Esophagus squamous epithelium (tissue), 5 donors: ENCODE results near the gene TMTC2. TPM values are rescaled to one million over a fixed set of nuclear protein-coding genes. Genes with fewer than 3 reads are reported as not detected.

ENCODE experiments used
- DNase-seq: peaks from one replicate; lab custom pipeline; 2025; lab: John Stamatoyannopoulos, UW
- H3K27ac ChIP-seq, 4 donors: fragments of 200-600 bp; sonication (generic); one replicate each; pipeline ENCODE4 v1.5.1; 2016 to 2019; ENCODE audit warnings: mild to moderate bottlenecking in 1 of 4
- H3K27me3 ChIP-seq, 4 donors: fragments of 200-600 bp; sonication (generic); 1 replicate in 3 of 4; 2 replicates in 1 of 4; pipeline versions ENCODE4 v1.5.1 to v1.6.0; 2017 to 2021; ENCODE audit warnings: antibody characterized with exemption in 1 of 4
- H3K36me3 ChIP-seq, 3 donors: fragments of 200-600 bp; sonication (generic); one replicate each; pipeline ENCODE4 v1.5.1; 2016 to 2019
- H3K4me1 ChIP-seq, 3 donors: fragments of 200-600 bp; sonication (generic); one replicate each; pipeline ENCODE4 v1.5.1; 2017 to 2019
- H3K4me3 ChIP-seq, 4 donors: fragments of 200-600 bp; sonication (generic); 1 replicate in 3 of 4; 2 replicates in 1 of 4; pipeline ENCODE4 v1.5.1; 2016 to 2019; ENCODE audit warnings: mild to moderate bottlenecking in 2 of 4, moderate library complexity in 1 of 4
- H3K9me3 ChIP-seq, 3 donors: fragments of 200-600 bp; sonication (generic); one replicate each; pipeline ENCODE4 v1.5.1; 2016 to 2019
- CTCF ChIP-seq, 6 experiments: fragments of 450-650 bp in 4 of 6; fragments of 200-600 bp in 2 of 6; sonication (generic) in 2 of 6; IDR thresholded peaks; one replicate each; pipeline ENCODE4 v1.5.1; 2016 to 2019; ENCODE audit warnings: antibody characterized with exemption in 6 of 6, mild to moderate bottlenecking in 4 of 6, moderate library complexity in 4 of 6
- POLR2A ChIP-seq, 4 donors: fragments of 450-650 bp; IDR thresholded peaks; one replicate each; pipeline ENCODE4 v1.6.1; 2017; ENCODE audit warnings: antibody characterized with exemption in 4 of 4, mild to moderate bottlenecking in 4 of 4, moderate library complexity in 3 of 4
- WGBS, 2 donors: methylation state at CpG; one replicate each; pipeline ENCODE4 v1.1.5; 2018; 5-methylcytosine and 5-hydroxymethylcytosine counted together
- intact Hi-C: fragments of 100-400 bp; cut with DNase I; formaldehyde crosslinking; loops from one replicate; pipeline ENCODE4 v1.15.0; 2022
- total RNA-seq, 4 donors: library from RNA; depleted of rRNA; stranded (reverse); fragments of >200 nt; gene quantifications; one replicate each; pipeline ENCODE4 v1.1.0, GENCODE V29; 2016
- donor health status: DM: yes; HTN: yes; CAD: no.

Gene TMTC2
- total RNA-seq, 4 donors from 2014 or later = 18.3 to 27.0 (median 21.8) TPM

DNA sequence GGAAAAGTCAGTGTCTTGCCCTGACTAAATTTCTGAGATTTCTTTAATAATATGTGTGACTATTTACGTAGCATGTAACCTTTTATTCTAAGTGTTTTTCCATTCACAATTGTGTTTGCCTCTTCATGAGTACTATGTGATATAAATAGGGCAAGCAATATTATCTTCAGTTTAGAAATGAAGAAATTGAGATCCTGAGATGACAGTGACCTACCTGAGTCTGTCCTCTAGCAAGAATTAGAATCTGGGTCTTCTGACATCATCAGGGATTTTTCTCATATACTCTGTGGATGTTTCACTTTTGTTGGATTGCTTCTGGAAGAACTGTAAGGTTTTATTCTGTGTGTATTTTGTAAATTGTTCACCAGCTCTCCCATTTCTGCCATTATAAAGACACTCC is 35.0 kb downstream of the TMTC2 start:
- H3K27me3 ChIP-seq = no peaks in the 10 kb centered on the region
- H3K9me3 ChIP-seq = no peaks in the 10 kb centered on the region
- 76 to 93% methylated on average over 1 of the region's 1 CpG for WGBS, 2 donors
- no peaks in the 10 kb centered on the region for H3K4me1 ChIP-seq
- no peak overlapping the region for H3K27ac ChIP-seq
- peaks cover 0 to 12% (median 0%) of the 10 kb centered on the region in 3 donors for H3K36me3 ChIP-seq
- no peak overlapping the region for H3K4me3 ChIP-seq
- DNase-seq = no peak
- intact Hi-C loops = no loop called here
- no peak for TF ChIP-seq CTCF (IDR thresholded peaks at IDR 0.05)
- TF ChIP-seq POLR2A (IDR thresholded peaks at IDR 0.05) = no peak

- intact Hi-C loops = no loop called here
- Histone ChIP-seq H3K27me3 (no peaks in the 10 kb centered on the region), H3K9me3 (no peaks in the 10 kb centered on the region), H3K27ac (no peak overlapping the region), H3K36me3 (peaks cover 0 to 10% (median 0%) of the 10 kb centered on the region in 3 donors), H3K4me3 (no peak overlapping the region), H3K4me1 (no peaks in the 10 kb centered on the region)
- TF ChIP-seq POLR2A (IDR thresholded peaks at IDR 0.05) (no peak), CTCF (IDR thresholded peaks at IDR 0.05) (no peak)
- 82 to 85% methylated on average over 4 of the region's 4 CpGs for WGBS, 2 donors
- DNase-seq = no peak
Measured at GRCh38 chr12:82723093-82723492, 36.4 kb downstream of the TMTC2 start.

- H3K4me3 ChIP-seq = no peak overlapping the region
- no peak overlapping the region for H3K27ac ChIP-seq
- peaks cover 0 to 4% (median 0%) of the 10 kb centered on the region in 3 donors for H3K9me3 ChIP-seq
- no peaks in the 10 kb centered on the region for H3K4me1 ChIP-seq
- H3K27me3 ChIP-seq = no peaks in the 10 kb centered on the region
- TF ChIP-seq POLR2A (IDR thresholded peaks at IDR 0.05) (no peak), CTCF (IDR thresholded peaks at IDR 0.05) (no peak)
- intact Hi-C loops = no loop called here
- WGBS, 2 donors = 79 to 81% methylated on average over 2 of the region's 2 CpGs
- peaks cover 0 to 18% (median 0%) of the 10 kb centered on the region in 3 donors for H3K36me3 ChIP-seq
- DNase-seq = no peak
Measured at GRCh38 chr12:82723891-82724290, 37.2 kb downstream of the TMTC2 start.

DNA sequence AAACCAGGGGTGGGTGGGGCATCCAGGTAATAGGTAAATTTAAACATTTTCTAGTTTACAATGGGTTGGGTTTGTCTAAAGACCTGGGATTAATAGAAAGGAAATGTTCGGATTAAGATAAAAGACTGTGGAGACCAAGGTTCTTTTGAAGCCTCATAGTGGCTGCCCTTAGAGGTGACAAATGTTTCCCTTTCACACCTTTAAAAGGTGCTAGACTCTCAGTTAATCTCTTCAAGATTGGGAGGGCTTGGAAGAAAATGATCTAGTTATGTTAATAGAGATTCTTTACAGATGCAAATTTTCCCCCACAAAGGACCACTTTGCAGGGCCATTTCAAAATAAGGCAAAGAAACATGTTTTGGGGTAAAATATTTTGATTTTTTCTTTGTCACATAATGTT is 39.0 kb downstream of the TMTC2 start:
- TF ChIP-seq CTCF (IDR thresholded peaks at IDR 0.05) (no peak), POLR2A (IDR thresholded peaks at IDR 0.05) (no peak)
- Histone ChIP-seq H3K9me3 (peaks cover 0 to 6% (median 0%) of the 10 kb centered on the region in 3 donors), H3K36me3 (peaks cover 0 to 29% (median 0%) of the 10 kb centered on the region in 3 donors), H3K4me1 (no peaks in the 10 kb centered on the region), H3K4me3 (no peak overlapping the region), H3K27ac (no peak overlapping the region), H3K27me3 (no peaks in the 10 kb centered on the region)
- WGBS, 2 donors = 93 to 95% methylated on average over 1 of the region's 1 CpG
- intact Hi-C loops = no loop called here
- DNase-seq = no peak

- peaks cover 0 to 24% (median 0%) of the 10 kb centered on the region in 3 donors for H3K36me3 ChIP-seq
- peaks cover 0 to 6% (median 0%) of the 10 kb centered on the region in 3 donors for H3K9me3 ChIP-seq
- no peak for DNase-seq
- H3K27me3 ChIP-seq = no peaks in the 10 kb centered on the region
- no peak overlapping the region for H3K27ac ChIP-seq
- WGBS, 2 donors = 95 to 97% methylated on average over 2 of the region's 2 CpGs
- no peak overlapping the region for H3K4me3 ChIP-seq
- TF ChIP-seq POLR2A (IDR thresholded peaks at IDR 0.05) (no peak), CTCF (IDR thresholded peaks at IDR 0.05) (no peak)
- intact Hi-C loops = no loop called here
- no peaks in the 10 kb centered on the region for H3K4me1 ChIP-seq
Measured at GRCh38 chr12:82727886-82728285, 41.2 kb downstream of the TMTC2 start.
